Astrocyte of the hippocampus (primary cell): Measurements from ENCODE around the gene DHCR7.
A peak's percentile ranks its signal among the peaks of the same experiment; 100 is the strongest.

Experiments
- DNase-seq: peaks from one replicate; pipeline ENCODE4 v3.0.0; 2011; ENCODE audit warnings: low read depth, low spot score

The DHCR7 gene

GRCh38 chr11:71420455-71421241, 27.5 kb downstream of the DHCR7 start:
- peak; percentile 61 for DNase-seq

GRCh38 chr11:71418643-71419042, 29.6 kb downstream of the DHCR7 start:
- no peak for DNase-seq

GRCh38 chr11:71414645-71415044, 33.5 kb downstream of the DHCR7 start:
- DNase-seq, result no peak

- no peak for DNase-seq
These were observed 37.7 kb downstream of the DHCR7 start for GRCh38 chr11:71410363-71410966.

GRCh38 chr11:71408826-71409225, 39.4 kb downstream of the DHCR7 start:
- no peak for DNase-seq

GRCh38 chr11:71407356-71407755, 40.8 kb downstream of the DHCR7 start:
- DNase-seq, result no peak

GRCh38 chr11:71406681-71407080, 41.5 kb downstream of the DHCR7 start:
- no peak for DNase-seq

- no peak for DNase-seq
These were observed 44.0 kb downstream of the DHCR7 start for GRCh38 chr11:71404209-71404608.

GRCh38 chr11:71402878-71403277, 45.3 kb downstream of the DHCR7 start:
- no peak for DNase-seq

GRCh38 chr11:71400216-71400615, 48.0 kb downstream of the DHCR7 start:
- no peak for DNase-seq

GRCh38 chr11:71399341-71399740, 48.9 kb downstream of the DHCR7 start:
- DNase-seq, result no peak

GRCh38 chr11:71397961-71398360, 50.2 kb downstream of the DHCR7 start:
- no peak for DNase-seq

GRCh38 chr11:71397331-71397860, 50.8 kb downstream of the DHCR7 start:
- no peak for DNase-seq

- no peak for DNase-seq
These were observed 51.6 kb downstream of the DHCR7 start for GRCh38 chr11:71396548-71397123.

- no peak for DNase-seq
These were observed 52.4 kb downstream of the DHCR7 start for GRCh38 chr11:71395774-71396173.

GRCh38 chr11:71395263-71395560, 53.0 kb downstream of the DHCR7 start:
- DNase-seq, result no peak

- no peak for DNase-seq
These were observed 54.9 kb downstream of the DHCR7 start for GRCh38 chr11:71393283-71393682.

- DNase-seq, result no peak
These were observed 56.4 kb downstream of the DHCR7 start for GRCh38 chr11:71391796-71392195.

GRCh38 chr11:71391352-71391751, 56.8 kb downstream of the DHCR7 start:
- DNase-seq, result no peak

GRCh38 chr11:71388637-71389235, 59.5 kb downstream of the DHCR7 start:
- DNase-seq, result no peak

GRCh38 chr11:71387784-71388636, 60.2 kb downstream of the DHCR7 start:
- no peak for DNase-seq

- no peak for DNase-seq
These were observed 61.0 kb downstream of the DHCR7 start for GRCh38 chr11:71387200-71387599.
